Natural killer cell (primary cell): Measurements from ENCODE around the gene AQP6. TPM values are rescaled to one million over a fixed set of nuclear protein-coding genes. Genes with fewer than 3 reads are reported as not detected.

ENCODE experiments used
- ATAC-seq, 3 donors: fragments of 150-1000 bp in 2 of 3; fragments of 200-7000 bp in 1 of 3; cut with Tn5 transposase; 1 replicate in 1 of 3; 2 replicates in 2 of 3; pipeline ENCODE4 v1.10.0; 2021; ENCODE audit warnings: mild to moderate bottlenecking in 2 of 3, moderate library complexity in 2 of 3
- DNase-seq, 2 donors: peaks; one replicate each; pipeline versions ENCODE4 v3.0.0 to v3.0.0-alpha.2; 2013 to 2021; ENCODE audit warnings: mixed read lengths in 1 of 2
- H3K27ac ChIP-seq: one replicate; pipeline ENCODE4 v1.5.1; 2013; ENCODE audit warnings: mild to moderate bottlenecking, low read length
- H3K27me3 ChIP-seq: one replicate; pipeline ENCODE4 v1.6.1; 2013; ENCODE audit warnings: low read length; ENCODE audit not compliant: control insufficient read depth, insufficient read depth
- H3K36me3 ChIP-seq: one replicate; pipeline ENCODE4 v1.6.1; 2013; ENCODE audit warnings: low read length; ENCODE audit not compliant: control insufficient read depth, insufficient read depth
- H3K4me1 ChIP-seq: one replicate; pipeline ENCODE4 v1.6.1; 2013; ENCODE audit warnings: low read length; ENCODE audit not compliant: control insufficient read depth, insufficient read depth
- H3K4me3 ChIP-seq: one replicate; pipeline ENCODE4 v1.5.1; 2013; ENCODE audit warnings: low read length
- H3K9me3 ChIP-seq: one replicate; pipeline ENCODE4 v1.6.1; 2013; ENCODE audit warnings: low read length; ENCODE audit not compliant: control insufficient read depth, insufficient read depth
- H3K27ac Mint-ChIP-seq, 2 donors: one replicate each; pipeline ENCODE4 v1.8.0; 2022; ENCODE audit warnings: mild to moderate bottlenecking in 2 of 2, mixed read lengths in 2 of 2, moderate library complexity in 1 of 2
- H3K27me3 Mint-ChIP-seq, 2 donors: one replicate each; pipeline ENCODE4 v1.8.0; 2022; ENCODE audit warnings: low read depth in 2 of 2, mixed read lengths in 2 of 2
- H3K36me3 Mint-ChIP-seq: one replicate; pipeline ENCODE4 v1.8.0; 2022; ENCODE audit warnings: mixed read lengths
- H3K4me1 Mint-ChIP-seq, 2 donors: one replicate each; pipeline ENCODE4 v1.8.0; 2022; ENCODE audit warnings: mixed read lengths in 2 of 2
- H3K4me3 Mint-ChIP-seq: one replicate; pipeline ENCODE4 v1.8.0; 2022; ENCODE audit warnings: mild to moderate bottlenecking, moderate library complexity, mixed read lengths
- H3K9me3 Mint-ChIP-seq, 2 donors: one replicate each; pipeline ENCODE4 v1.8.0; 2022; ENCODE audit warnings: mixed read lengths in 2 of 2
- CTCF ChIP-seq: fragments of 200-600 bp; IDR thresholded peaks from one replicate; pipeline ENCODE4 v1.8.0; 2022; ENCODE audit warnings: antibody characterized with exemption
- WGBS: methylation state at CpG from one replicate; pipeline ENCODE4 v1.1.7; 2013; ENCODE audit warnings: missing lambda C conversion rate; ENCODE audit not compliant: insufficient coverage; 5-methylcytosine and 5-hydroxymethylcytosine counted together
- intact Hi-C: fragments of 100-400 bp; cut with micrococcal nuclease; formaldehyde crosslinking; loops from one replicate; pipeline ENCODE4 v1.14.2; 2022
- total RNA-seq, 4 donors: library from RNA; stranded (reverse); fragments of 120-200 nt in 1 of 4; gene quantifications; one replicate each; pipeline versions ENCODE4 v1.2.3 to v1.2.4, GENCODE V29; 2013 to 2022

The AQP6 gene
- total RNA-seq, 3 donors from 2014 or later (not counting 1 experiment from before 2014, with no cell fraction given), result not detected

DNA sequence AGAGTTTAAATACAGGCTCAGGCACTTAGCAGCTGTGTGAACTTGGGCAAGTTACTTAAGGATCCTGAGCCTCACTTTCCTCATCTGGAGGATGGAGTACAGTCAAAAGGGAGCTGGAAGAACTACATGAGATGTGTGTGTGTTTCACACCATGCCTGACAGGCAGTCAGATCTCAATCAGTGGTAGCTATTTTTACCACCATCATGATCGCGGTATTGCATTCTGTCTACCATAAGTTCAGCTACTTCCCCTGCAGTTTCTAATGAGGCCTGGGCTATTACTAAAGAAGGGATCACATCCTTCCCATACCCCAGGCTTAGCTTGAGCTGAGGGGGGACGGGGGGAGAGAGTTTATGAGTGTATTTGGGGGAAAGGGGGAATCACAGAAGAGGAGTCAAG is 7.0 kb downstream of the AQP6 start:
- intact Hi-C loops, result no loop called here
- H3K9me3 Mint-ChIP-seq, result no peaks in the 10 kb centered on the region
- H3K4me1 Mint-ChIP-seq, result no peaks in the 10 kb centered on the region
- Histone ChIP-seq H3K27me3 (no peaks in the 10 kb centered on the region), H3K36me3 (no peaks in the 10 kb centered on the region), H3K4me1 (peaks cover 10% of the 10 kb centered on the region), H3K4me3 (no peak overlapping the region), H3K27ac (no peak overlapping the region), H3K9me3 (no peaks in the 10 kb centered on the region)
- H3K27me3 Mint-ChIP-seq, result no peaks in the 10 kb centered on the region
- no peaks in the 10 kb centered on the region for H3K36me3 Mint-ChIP-seq
- TF ChIP-seq CTCF, result no peak
- ATAC-seq (no peak), DNase-seq (no peak)
- WGBS, result 93% methylated on average over 2 of the region's 3 CpGs
- no peak overlapping the region for H3K27ac Mint-ChIP-seq
- no peak overlapping the region for H3K4me3 Mint-ChIP-seq

DNA sequence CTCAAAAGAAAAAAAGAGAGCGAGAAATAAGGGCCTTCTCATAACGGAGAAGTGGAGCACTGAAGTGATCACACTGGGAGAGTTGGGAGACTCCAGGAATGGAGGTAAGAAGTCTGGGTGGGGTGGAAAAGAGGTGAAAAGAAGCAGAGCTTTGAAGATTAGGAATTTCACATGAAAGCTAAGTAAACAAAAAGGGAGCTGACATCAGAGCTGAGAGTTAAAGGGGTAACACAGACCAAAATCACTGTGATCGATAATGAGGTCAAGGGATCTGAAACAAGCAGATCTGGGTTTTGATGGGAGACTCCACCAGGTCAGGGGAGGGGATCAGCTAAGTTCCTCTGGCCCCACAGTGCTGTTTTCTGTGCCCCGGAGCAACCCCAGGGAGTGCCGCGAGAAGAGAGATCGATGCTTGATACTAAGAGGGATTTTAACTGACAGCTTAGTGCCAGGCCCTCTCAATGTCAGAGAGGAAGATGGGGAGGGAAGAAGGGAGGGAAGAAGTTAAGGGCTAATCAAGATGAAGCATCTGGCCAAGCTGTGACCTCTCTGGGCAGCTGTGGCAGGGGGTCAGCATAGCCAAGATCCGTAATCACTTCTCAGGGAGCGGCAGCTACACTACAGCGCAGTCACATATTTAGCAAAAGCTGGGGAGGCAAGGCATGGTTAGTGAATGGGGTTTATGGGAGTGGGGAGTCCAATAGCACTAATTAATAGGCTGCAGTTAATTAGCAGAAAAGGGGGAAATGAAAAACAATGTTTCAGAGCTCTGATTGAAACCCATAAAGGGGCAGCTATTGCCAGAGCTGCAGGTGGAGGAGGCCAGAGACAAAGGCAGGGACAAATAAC is 8.0 kb downstream of the AQP6 start:
- Histone ChIP-seq H3K9me3 (no peaks in the 10 kb centered on the region), H3K27me3 (no peaks in the 10 kb centered on the region), H3K36me3 (no peaks in the 10 kb centered on the region), H3K4me1 (peaks cover 10% of the 10 kb centered on the region), H3K27ac (no peak overlapping the region), H3K4me3 (no peak overlapping the region)
- Mint-ChIP-seq H3K9me3 (no peaks in the 10 kb centered on the region), H3K36me3 (no peaks in the 10 kb centered on the region), H3K27me3 (no peaks in the 10 kb centered on the region), H3K4me1 (no peaks in the 10 kb centered on the region), H3K4me3 (no peak overlapping the region), H3K27ac (no peak overlapping the region)
- no peak for ATAC-seq
- TF ChIP-seq CTCF, result no peak
- intact Hi-C loops, result no loop called here
- no peak for DNase-seq
- WGBS, result 98% methylated on average over 10 of the region's 10 CpGs

GRCh38 chr12:49982246-49983087 is 9.7 kb downstream of the AQP6 start:
- 79% methylated on average over 7 of the region's 7 CpGs for WGBS
- H3K4me1 ChIP-seq, result peaks cover 10% of the 10 kb centered on the region
- no peak overlapping the region for H3K4me3 Mint-ChIP-seq
- no peaks in the 10 kb centered on the region for H3K9me3 Mint-ChIP-seq
- intact Hi-C loops, result no loop called here
- ATAC-seq (no peak), DNase-seq (no peak)
- no peaks in the 10 kb centered on the region for H3K27me3 Mint-ChIP-seq
- H3K36me3 Mint-ChIP-seq, result no peaks in the 10 kb centered on the region
- TF ChIP-seq CTCF, result no peak
- H3K27me3 ChIP-seq, result no peaks in the 10 kb centered on the region
- H3K36me3 ChIP-seq, result no peaks in the 10 kb centered on the region
- no peak overlapping the region for H3K27ac ChIP-seq
- no peaks in the 10 kb centered on the region for H3K4me1 Mint-ChIP-seq
- H3K9me3 ChIP-seq, result no peaks in the 10 kb centered on the region
- no peak overlapping the region for H3K27ac Mint-ChIP-seq
- H3K4me3 ChIP-seq, result no peak overlapping the region
